ENCODE measurements around the gene REV3L.

The REV3L gene

DNA sequence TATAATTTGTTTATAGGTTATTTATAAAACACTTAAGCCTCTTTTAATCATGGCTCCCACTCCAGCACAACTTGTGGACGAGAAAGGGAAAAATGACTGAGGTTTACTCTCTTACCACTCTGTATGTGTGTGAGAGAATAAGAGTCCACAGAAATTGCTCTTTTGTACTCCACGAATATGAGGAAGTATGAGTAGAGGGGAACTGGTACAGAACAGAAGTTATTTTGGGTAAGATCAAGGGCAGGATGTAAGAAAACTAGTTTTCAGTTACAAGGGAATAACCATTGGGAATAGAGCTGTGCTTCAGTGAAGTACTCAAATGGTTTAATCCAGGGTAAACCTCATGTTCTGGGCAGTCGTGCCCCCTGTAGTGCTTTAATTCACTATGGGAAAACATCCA, 72.6 kb downstream of the REV3L start:
- H3F3A ChIP-seq (ENCODE audit: low read depth), result no peaks in the 10 kb centered on the region
- no peaks in the 10 kb centered on the region for H3K4me1 ChIP-seq (ENCODE audit: insufficient read depth, low read length, poor library complexity, severe bottlenecking)
- no peaks in the 10 kb centered on the region for H3K9me3 ChIP-seq (ENCODE audit: insufficient read depth, low read depth, low read length)
- H3K9me2 ChIP-seq (replicated peaks; ENCODE audit: low read depth, low read length), result no peaks in the 10 kb centered on the region
- no peak overlapping the region for H3K9ac ChIP-seq (ENCODE audit: low read depth, low read length, poor library complexity, severe bottlenecking)
- H3K79me2 ChIP-seq (ENCODE audit: insufficient read depth, low read length), result no peaks in the 10 kb centered on the region
- H4K20me1 ChIP-seq (ENCODE audit: insufficient read depth, low read length, poor library complexity, severe bottlenecking), result no peaks in the 10 kb centered on the region
- TF ChIP-seq, protein P1, sequence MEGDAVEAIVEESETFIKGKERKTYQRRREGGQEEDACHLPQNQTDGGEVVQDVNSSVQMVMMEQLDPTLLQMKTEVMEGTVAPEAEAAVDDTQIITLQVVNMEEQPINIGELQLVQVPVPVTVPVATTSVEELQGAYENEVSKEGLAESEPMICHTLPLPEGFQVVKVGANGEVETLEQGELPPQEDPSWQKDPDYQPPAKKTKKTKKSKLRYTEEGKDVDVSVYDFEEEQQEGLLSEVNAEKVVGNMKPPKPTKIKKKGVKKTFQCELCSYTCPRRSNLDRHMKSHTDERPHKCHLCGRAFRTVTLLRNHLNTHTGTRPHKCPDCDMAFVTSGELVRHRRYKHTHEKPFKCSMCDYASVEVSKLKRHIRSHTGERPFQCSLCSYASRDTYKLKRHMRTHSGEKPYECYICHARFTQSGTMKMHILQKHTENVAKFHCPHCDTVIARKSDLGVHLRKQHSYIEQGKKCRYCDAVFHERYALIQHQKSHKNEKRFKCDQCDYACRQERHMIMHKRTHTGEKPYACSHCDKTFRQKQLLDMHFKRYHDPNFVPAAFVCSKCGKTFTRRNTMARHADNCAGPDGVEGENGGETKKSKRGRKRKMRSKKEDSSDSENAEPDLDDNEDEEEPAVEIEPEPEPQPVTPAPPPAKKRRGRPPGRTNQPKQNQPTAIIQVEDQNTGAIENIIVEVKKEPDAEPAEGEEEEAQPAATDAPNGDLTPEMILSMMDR (conservative IDR thresholded peaks at IDR 0.05; ENCODE audit: low read length), result no peak
- TF ChIP-seq EZH2phosphoT487 (IDR thresholded peaks at IDR 0.05; ENCODE audit: borderline replicate concordance), result no peak
- no peak overlapping the region for H2AFZ ChIP-seq (ENCODE audit: low read length)
- no peak overlapping the region for H3K4me2 ChIP-seq (ENCODE audit: low read depth, low read length, poor library complexity, severe bottlenecking)
- H3K36me3 ChIP-seq (ENCODE audit: insufficient read depth, low read length), result peaks cover 75% of the 10 kb centered on the region; the same call in 1 of the 2 replicates
- H3K4me3 ChIP-seq (ENCODE audit: low read length, poor library complexity, severe bottlenecking), result no peak overlapping the region
- no peaks in the 10 kb centered on the region for H3K27me3 ChIP-seq (ENCODE audit: insufficient read depth, low read length, poor library complexity, severe bottlenecking)

DNA sequence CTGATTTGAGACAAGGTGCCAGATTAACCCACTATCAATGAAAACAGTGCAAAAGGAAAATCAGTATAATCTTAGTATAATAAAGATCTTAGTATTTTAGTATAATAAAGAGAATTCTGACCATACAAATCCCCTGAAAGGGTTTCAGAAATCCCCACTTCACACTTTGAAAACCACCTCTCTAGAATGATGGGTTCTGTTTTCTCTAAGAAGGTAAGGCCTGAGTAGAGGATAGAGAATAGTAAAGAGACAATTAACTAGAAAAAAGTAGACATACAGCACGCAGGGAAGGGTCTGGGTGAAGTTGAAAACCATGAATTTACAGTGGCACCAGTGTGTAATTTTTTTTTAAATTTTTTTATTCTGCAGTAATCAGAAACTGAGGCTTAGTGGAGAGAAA, 73.6 kb downstream of the REV3L start:
- Histone ChIP-seq H4K20me1 (ENCODE audit: insufficient read depth, low read length, poor library complexity, severe bottlenecking) (no peaks in the 10 kb centered on the region), H3K4me3 (ENCODE audit: low read length, poor library complexity, severe bottlenecking) (no peak overlapping the region), H3F3A (ENCODE audit: low read depth) (no peaks in the 10 kb centered on the region), H3K4me2 (ENCODE audit: low read depth, low read length, poor library complexity, severe bottlenecking) (no peak overlapping the region), H3K9ac (ENCODE audit: low read depth, low read length, poor library complexity, severe bottlenecking) (no peak overlapping the region), H3K27me3 (ENCODE audit: insufficient read depth, low read length, poor library complexity, severe bottlenecking) (no peaks in the 10 kb centered on the region), H3K9me3 (ENCODE audit: insufficient read depth, low read depth, low read length) (no peaks in the 10 kb centered on the region), H3K4me1 (ENCODE audit: insufficient read depth, low read length, poor library complexity, severe bottlenecking) (no peaks in the 10 kb centered on the region), H2AFZ (ENCODE audit: low read length) (no peak overlapping the region), H3K79me2 (ENCODE audit: insufficient read depth, low read length) (no peaks in the 10 kb centered on the region), H3K9me2 (replicated peaks; ENCODE audit: low read depth, low read length) (no peaks in the 10 kb centered on the region), H3K36me3 (ENCODE audit: insufficient read depth, low read length) (peaks cover 74% of the 10 kb centered on the region; the same call in 1 of the 2 replicates)
- TF ChIP-seq EZH2phosphoT487 (IDR thresholded peaks at IDR 0.05; ENCODE audit: borderline replicate concordance), result no peak
- TF ChIP-seq, protein P1 (conservative IDR thresholded peaks at IDR 0.05; ENCODE audit: low read length), result no peak

DNA sequence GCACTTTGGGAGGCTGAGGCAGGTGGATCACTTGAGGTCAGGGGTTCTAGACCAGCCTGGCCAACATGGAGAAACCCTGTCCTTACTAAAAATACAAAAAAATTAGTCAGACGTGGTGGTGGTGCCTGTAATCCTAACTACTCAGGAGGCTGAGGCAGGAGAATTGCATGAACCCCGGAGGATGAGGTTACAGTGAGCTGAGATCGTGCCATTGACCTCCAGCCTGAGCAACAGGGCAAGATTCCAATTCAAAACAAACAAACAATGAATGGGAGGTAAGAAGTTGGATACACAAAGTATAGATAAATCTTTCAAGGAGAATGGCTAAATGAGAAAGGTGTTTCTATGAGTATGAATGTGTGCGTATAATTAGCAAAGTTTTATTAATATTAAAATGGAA, 75.3 kb downstream of the REV3L start:
- no peak overlapping the region for H2AFZ ChIP-seq (ENCODE audit: low read length)
- no peaks in the 10 kb centered on the region for H3K9me2 ChIP-seq (replicated peaks; ENCODE audit: low read depth, low read length)
- H3K4me2 ChIP-seq (ENCODE audit: low read depth, low read length, poor library complexity, severe bottlenecking), result no peak overlapping the region
- TF ChIP-seq, protein P1 (conservative IDR thresholded peaks at IDR 0.05; ENCODE audit: low read length), result no peak
- TF ChIP-seq EZH2phosphoT487 (IDR thresholded peaks at IDR 0.05; ENCODE audit: borderline replicate concordance), result no peak
- no peak overlapping the region for H3K4me3 ChIP-seq (ENCODE audit: low read length, poor library complexity, severe bottlenecking)
- no peaks in the 10 kb centered on the region for H3F3A ChIP-seq (ENCODE audit: low read depth)
- H3K9me3 ChIP-seq (ENCODE audit: insufficient read depth, low read depth, low read length), result peaks cover 5% of the 10 kb centered on the region; the same call in 1 of the 2 replicates
- no peaks in the 10 kb centered on the region for H3K27me3 ChIP-seq (ENCODE audit: insufficient read depth, low read length, poor library complexity, severe bottlenecking)
- H3K36me3 ChIP-seq (ENCODE audit: insufficient read depth, low read length), result peaks cover 80% of the 10 kb centered on the region
- no peak overlapping the region for H3K9ac ChIP-seq (ENCODE audit: low read depth, low read length, poor library complexity, severe bottlenecking)
- H3K79me2 ChIP-seq (ENCODE audit: insufficient read depth, low read length), result no peaks in the 10 kb centered on the region
- no peaks in the 10 kb centered on the region for H4K20me1 ChIP-seq (ENCODE audit: insufficient read depth, low read length, poor library complexity, severe bottlenecking)
- H3K4me1 ChIP-seq (ENCODE audit: insufficient read depth, low read length, poor library complexity, severe bottlenecking), result no peaks in the 10 kb centered on the region

Data from Loucy (cell line).